Activated naive CD4-positive, alpha-beta T cell treated with anti-CD3 and anti-CD28 coated beads, Interleukin-2, amount 10 ng/mL, durations not matched to agents 7 days and 5 days (primary cell): ENCODE measurements around the gene TRAM2.

Experiments used
- CTCF ChIA-PET: fragments of 350-600 bp; sonication (Branson Sonifier 250); formaldehyde crosslinking; loops from one replicate; lab custom pipeline; 2021; ENCODE audit warnings: antibody characterized with exemption; lab: Charles Lee
- DNase-seq: peaks from one replicate; pipeline ENCODE4 v3.0.0-alpha.2; 2020
- H3K27ac Mint-ChIP-seq: one replicate; pipeline ENCODE4 v1.8.0; 2021; ENCODE audit warnings: mild to moderate bottlenecking, moderate library complexity, mixed read lengths
- H3K27me3 Mint-ChIP-seq: one replicate; pipeline ENCODE4 v1.8.0; 2021; ENCODE audit warnings: mild to moderate bottlenecking, mixed read lengths
- H3K36me3 Mint-ChIP-seq: one replicate; pipeline ENCODE4 v1.8.0; 2021; ENCODE audit warnings: mixed read lengths
- H3K4me1 Mint-ChIP-seq: one replicate; pipeline ENCODE4 v1.8.0; 2021; ENCODE audit warnings: mixed read lengths
- H3K4me3 Mint-ChIP-seq: one replicate; pipeline ENCODE4 v1.8.0; 2021; ENCODE audit warnings: mild to moderate bottlenecking, moderate library complexity, mixed read lengths
- H3K9me3 Mint-ChIP-seq: one replicate; pipeline ENCODE4 v1.8.0; 2021; ENCODE audit warnings: mixed read lengths

TRAM2 gene

GRCh38 chr6:52587001-52587400 lies 10.1 kb upstream of the TRAM2 start:
- H3K36me3 Mint-ChIP-seq, result no peaks in the 10 kb centered on the region
- DNase-seq, result no peak
- H3K27ac Mint-ChIP-seq, result no peak overlapping the region
- no peaks in the 10 kb centered on the region for H3K9me3 Mint-ChIP-seq
- H3K4me3 Mint-ChIP-seq, result no peak overlapping the region
- CTCF ChIA-PET, result no interaction called here
- peaks cover 8% of the 10 kb centered on the region for H3K27me3 Mint-ChIP-seq
- H3K4me1 Mint-ChIP-seq, result no peaks in the 10 kb centered on the region

- Mint-ChIP-seq H3K4me1 (no peaks in the 10 kb centered on the region), H3K4me3 (no peak overlapping the region), H3K27ac (no peak overlapping the region), H3K9me3 (no peaks in the 10 kb centered on the region), H3K27me3 (peaks cover 23% of the 10 kb centered on the region), H3K36me3 (no peaks in the 10 kb centered on the region)
- CTCF ChIA-PET, result no interaction called here
- DNase-seq, result no peak
Measured at GRCh38 chr6:52584203-52584602, 7.3 kb upstream of the TRAM2 start.

GRCh38 chr6:52582996-52583395 lies 6.1 kb upstream of the TRAM2 start:
- DNase-seq, result no peak
- no peaks in the 10 kb centered on the region for H3K36me3 Mint-ChIP-seq
- H3K4me3 Mint-ChIP-seq, result no peak overlapping the region
- CTCF ChIA-PET, result no interaction called here
- H3K27me3 Mint-ChIP-seq, result peaks cover 19% of the 10 kb centered on the region
- no peaks in the 10 kb centered on the region for H3K9me3 Mint-ChIP-seq
- no peak overlapping the region for H3K27ac Mint-ChIP-seq
- no peaks in the 10 kb centered on the region for H3K4me1 Mint-ChIP-seq

GRCh38 chr6:52582446-52582845 lies 5.6 kb upstream of the TRAM2 start:
- Mint-ChIP-seq H3K9me3 (no peaks in the 10 kb centered on the region), H3K27ac (no peak overlapping the region), H3K36me3 (no peaks in the 10 kb centered on the region), H3K4me1 (peaks cover 3% of the 10 kb centered on the region), H3K4me3 (no peak overlapping the region), H3K27me3 (peaks cover 16% of the 10 kb centered on the region)
- CTCF ChIA-PET, result no interaction called here
- no peak for DNase-seq

- CTCF ChIA-PET, result no interaction called here
- Mint-ChIP-seq H3K9me3 (no peaks in the 10 kb centered on the region), H3K27me3 (peaks cover 23% of the 10 kb centered on the region), H3K36me3 (no peaks in the 10 kb centered on the region), H3K27ac (no peak overlapping the region), H3K4me1 (peaks cover 11% of the 10 kb centered on the region), H3K4me3 (no peak overlapping the region)
- no peak for DNase-seq
Measured at GRCh38 chr6:52580905-52581304, 4.0 kb upstream of the TRAM2 start.

GRCh38 chr6:52579006-52579660 lies 2.3 kb upstream of the TRAM2 start:
- Mint-ChIP-seq H3K36me3 (no peaks in the 10 kb centered on the region), H3K9me3 (no peaks in the 10 kb centered on the region), H3K27me3 (peaks cover 25% of the 10 kb centered on the region), H3K27ac (no peak overlapping the region), H3K4me3 (no peak overlapping the region), H3K4me1 (peaks cover 28% of the 10 kb centered on the region)
- CTCF ChIA-PET, result interaction anchor here (0.6 to 1.3 kb wide), 4 partner anchors 16 to 315 kb away, joined by 3 to 5 read pairs (median 3); no protein-coding TSS in a partner anchor
- no peak for DNase-seq

GRCh38 chr6:52577778-52578463 lies 1.1 kb upstream of the TRAM2 start:
- no peak for DNase-seq
- no peaks in the 10 kb centered on the region for H3K9me3 Mint-ChIP-seq
- H3K27me3 Mint-ChIP-seq, result peaks cover 29% of the 10 kb centered on the region
- CTCF ChIA-PET, result no interaction called here
- H3K27ac Mint-ChIP-seq, result peak overlapping the region; percentile 26
- H3K4me1 Mint-ChIP-seq, result peaks cover 35% of the 10 kb centered on the region
- peak overlapping the region; percentile 65 for H3K4me3 Mint-ChIP-seq
- H3K36me3 Mint-ChIP-seq, result no peaks in the 10 kb centered on the region

- Mint-ChIP-seq H3K9me3 (no peaks in the 10 kb centered on the region), H3K27me3 (peaks cover 29% of the 10 kb centered on the region), H3K27ac (peak overlapping the region; percentile 66), H3K36me3 (no peaks in the 10 kb centered on the region), H3K4me3 (peak overlapping the region; percentile 85), H3K4me1 (peaks cover 35% of the 10 kb centered on the region)
- CTCF ChIA-PET, result interaction anchor here (0.8 to 2.5 kb wide), 10 partner anchors 21 to 214 kb away, joined by 3 to 15 read pairs (median 3); partner anchors contain the start of gene EFHC1
- peak; percentile 67 for DNase-seq
Measured at GRCh38 chr6:52576392-52577021, 353 bp downstream of the TRAM2 start.

GRCh38 chr6:52576054-52576391 lies 837 bp downstream of the TRAM2 start:
- CTCF ChIA-PET, result interaction anchor here (0.8 to 2.5 kb wide), 12 partner anchors 9 to 213 kb away, joined by 3 to 15 read pairs (median 3); partner anchors contain the start of gene EFHC1

GRCh38 chr6:52575502-52575892 lies 1.4 kb downstream of the TRAM2 start:
- Mint-ChIP-seq H3K27ac (no peak overlapping the region), H3K27me3 (peaks cover 23% of the 10 kb centered on the region), H3K4me3 (peak overlapping the region; percentile 85), H3K9me3 (no peaks in the 10 kb centered on the region), H3K36me3 (no peaks in the 10 kb centered on the region), H3K4me1 (peaks cover 35% of the 10 kb centered on the region)
- CTCF ChIA-PET, result interaction anchor here (0.5 to 2.5 kb wide), 13 partner anchors 10 to 185 kb away, joined by 3 to 15 read pairs (median 3); partner anchors contain the start of gene EFHC1
- no peak for DNase-seq

More at GRCh38 chr6:52576054-52576391, 837 bp downstream of the TRAM2 start:
- H3K9me3 Mint-ChIP-seq, result no peaks in the 10 kb centered on the region
- peak overlapping the region; percentile 85 for H3K4me3 Mint-ChIP-seq
- H3K36me3 Mint-ChIP-seq, result no peaks in the 10 kb centered on the region
- H3K4me1 Mint-ChIP-seq, result peaks cover 35% of the 10 kb centered on the region
- peaks cover 28% of the 10 kb centered on the region for H3K27me3 Mint-ChIP-seq
- peak overlapping the region; percentile 66 for H3K27ac Mint-ChIP-seq
- DNase-seq, result no peak

GRCh38 chr6:52574709-52575501 lies 2.0 kb downstream of the TRAM2 start:
- peaks cover 35% of the 10 kb centered on the region for H3K4me1 Mint-ChIP-seq
- H3K27me3 Mint-ChIP-seq, result peaks cover 21% of the 10 kb centered on the region
- DNase-seq, result peak; percentile 76
- CTCF ChIA-PET, result interaction anchor here (0.5 to 2.5 kb wide), 9 partner anchors 10 to 184 kb away, joined by 3 to 15 read pairs (median 4); partner anchors contain the start of gene EFHC1
- no peaks in the 10 kb centered on the region for H3K36me3 Mint-ChIP-seq
- H3K27ac Mint-ChIP-seq, result peak overlapping the region; percentile 81
- peak overlapping the region; percentile 85 for H3K4me3 Mint-ChIP-seq
- no peaks in the 10 kb centered on the region for H3K9me3 Mint-ChIP-seq

GRCh38 chr6:52573295-52573694 lies 3.6 kb downstream of the TRAM2 start:
- Mint-ChIP-seq H3K9me3 (no peaks in the 10 kb centered on the region), H3K36me3 (no peaks in the 10 kb centered on the region), H3K27ac (no peak overlapping the region), H3K27me3 (peaks cover 13% of the 10 kb centered on the region), H3K4me1 (peaks cover 35% of the 10 kb centered on the region), H3K4me3 (no peak overlapping the region)
- no peak for DNase-seq
- CTCF ChIA-PET, result no interaction called here

GRCh38 chr6:52572536-52572935 lies 4.3 kb downstream of the TRAM2 start:
- no peak overlapping the region for H3K4me3 Mint-ChIP-seq
- H3K27ac Mint-ChIP-seq, result no peak overlapping the region
- peaks cover 33% of the 10 kb centered on the region for H3K4me1 Mint-ChIP-seq
- CTCF ChIA-PET, result no interaction called here
- H3K9me3 Mint-ChIP-seq, result no peaks in the 10 kb centered on the region
- H3K27me3 Mint-ChIP-seq, result peaks cover 13% of the 10 kb centered on the region
- DNase-seq, result no peak
- no peaks in the 10 kb centered on the region for H3K36me3 Mint-ChIP-seq
